NCI-H1417 treated with DMSO at 0.1 percent for 48 hours (cell line): ENCODE data around the gene MZB1.
A peak's percentile ranks its signal among the peaks of the same experiment; 100 is the strongest.
"Not testable (repeated sequence)": the region's sequence is repeated elsewhere in the genome, so short reads cannot be mapped to it uniquely, and the experiment has no call there.

Experiments used
- DNase-seq: peaks from one replicate; lab custom pipeline; 2025; lab: John Stamatoyannopoulos, UW

Gene MZB1

GRCh38 chr5:139410121-139410992, 20.6 kb upstream of the MZB1 start:
- no peak for DNase-seq

GRCh38 chr5:139409116-139409515, 19.4 kb upstream of the MZB1 start:
- DNase-seq = not testable (repeated sequence)

- DNase-seq = no peak
Measured at GRCh38 chr5:139408191-139408590, 18.5 kb upstream of the MZB1 start.

GRCh38 chr5:139407517-139407916, 17.8 kb upstream of the MZB1 start:
- no peak for DNase-seq

- no peak for DNase-seq
Measured at GRCh38 chr5:139406963-139407362, 17.2 kb upstream of the MZB1 start.

- DNase-seq = no peak
Measured at GRCh38 chr5:139404484-139404840, 14.7 kb upstream of the MZB1 start.

- DNase-seq = peak; percentile 61
Measured at GRCh38 chr5:139403787-139404483, 14.2 kb upstream of the MZB1 start, which contains the start of gene SPATA24. Gene SPATA24, minus strand, starts transcription at chr5:139404089. Its CDS starts 29 bp downstream, at chr5:139404060.

- no peak for DNase-seq
Measured at GRCh38 chr5:139403418-139403786, 13.7 kb upstream of the MZB1 start.

- DNase-seq = no peak
Measured at GRCh38 chr5:139402561-139403158, 12.9 kb upstream of the MZB1 start.

- no peak for DNase-seq
Measured at GRCh38 chr5:139401546-139401945, 11.8 kb upstream of the MZB1 start.

GRCh38 chr5:139399501-139400121, 9.9 kb upstream of the MZB1 start:
- no peak for DNase-seq

- no peak for DNase-seq
Measured at GRCh38 chr5:139397921-139398320, 8.2 kb upstream of the MZB1 start.

GRCh38 chr5:139396691-139397090, 7.0 kb upstream of the MZB1 start:
- DNase-seq = no peak

- DNase-seq = no peak
Measured at GRCh38 chr5:139395844-139396640, 6.3 kb upstream of the MZB1 start.

GRCh38 chr5:139394654-139395566, 5.2 kb upstream of the MZB1 start, which contains the start of gene PROB1:
Gene PROB1, minus strand, starts transcription at chr5:139395104. Its CDS starts 23 bp downstream, at chr5:139395081.
- DNase-seq = no peak

GRCh38 chr5:139394123-139394653, 4.5 kb upstream of the MZB1 start:
- DNase-seq = no peak

- no peak for DNase-seq
Measured at GRCh38 chr5:139393497-139394122, 3.9 kb upstream of the MZB1 start.

GRCh38 chr5:139392678-139393496, 3.2 kb upstream of the MZB1 start:
- DNase-seq = no peak

- no peak for DNase-seq
Measured at GRCh38 chr5:139392324-139392677, 2.6 kb upstream of the MZB1 start.
